Measurements from ENCODE around the gene PSMB7.

The PSMB7 gene

GRCh38 chr9:124345063-124345462, 70.2 kb downstream of the PSMB7 start:
- DNase-seq (ENCODE audit: low read depth) = no peak

GRCh38 chr9:124344291-124345050, 70.8 kb downstream of the PSMB7 start:
- no peak for DNase-seq (ENCODE audit: low read depth)

GRCh38 chr9:124343533-124344290, 71.5 kb downstream of the PSMB7 start:
- no peak for DNase-seq (ENCODE audit: low read depth)

- no peak for DNase-seq (ENCODE audit: low read depth)
Observed at GRCh38 chr9:124342776-124343485, 72.3 kb downstream of the PSMB7 start.

GRCh38 chr9:124342402-124342775, 72.9 kb downstream of the PSMB7 start:
- DNase-seq (ENCODE audit: low read depth) = no peak

GRCh38 chr9:124341455-124342170, 73.6 kb downstream of the PSMB7 start:
- DNase-seq (ENCODE audit: low read depth) = no peak

- no peak for DNase-seq (ENCODE audit: low read depth)
Observed at GRCh38 chr9:124340219-124341069, 74.8 kb downstream of the PSMB7 start.

GRCh38 chr9:124339603-124340146, 75.6 kb downstream of the PSMB7 start:
- DNase-seq (ENCODE audit: low read depth) = no peak

GRCh38 chr9:124337562-124337961, 77.7 kb downstream of the PSMB7 start:
- DNase-seq (ENCODE audit: low read depth) = no peak

- DNase-seq (ENCODE audit: low read depth) = no peak
Observed at GRCh38 chr9:124335320-124335707, 79.9 kb downstream of the PSMB7 start.

GRCh38 chr9:124334568-124335319, 80.5 kb downstream of the PSMB7 start:
- DNase-seq (ENCODE audit: low read depth) = no peak

GRCh38 chr9:124333203-124333579, 82.1 kb downstream of the PSMB7 start:
- DNase-seq (ENCODE audit: low read depth) = no peak

GRCh38 chr9:124332361-124333202, 82.7 kb downstream of the PSMB7 start:
- DNase-seq (ENCODE audit: low read depth) = no peak

- no peak for DNase-seq (ENCODE audit: low read depth)
Observed at GRCh38 chr9:124331580-124331979, 83.7 kb downstream of the PSMB7 start.

- DNase-seq (ENCODE audit: low read depth) = no peak
Observed at GRCh38 chr9:124330011-124330697, 85.1 kb downstream of the PSMB7 start.

GRCh38 chr9:124329206-124329792, 85.9 kb downstream of the PSMB7 start:
- no peak for DNase-seq (ENCODE audit: low read depth)

GRCh38 chr9:124328285-124328684, 87.0 kb downstream of the PSMB7 start:
- DNase-seq (ENCODE audit: low read depth) = no peak

GRCh38 chr9:124327491-124327890, 87.8 kb downstream of the PSMB7 start:
- no peak for DNase-seq (ENCODE audit: low read depth)

All from stimulated activated CD8-positive, alpha-beta memory T cell treated with anti-CD3 and anti-CD28 coated beads, Interleukin-15, amount 100 ng/mL, for 24 hours (primary cell).